Activated CD4-positive, alpha-beta T cell treated with anti-CD3 and anti-CD28 coated beads, Interleukin-2, amount 50 U/mL, for 16 hours (primary cell): ENCODE measurements around the gene PEPD.

Experiments
- DNase-seq: peaks from one replicate; pipeline ENCODE4 v3.0.0-alpha.2; 2020

The PEPD gene

DNA sequence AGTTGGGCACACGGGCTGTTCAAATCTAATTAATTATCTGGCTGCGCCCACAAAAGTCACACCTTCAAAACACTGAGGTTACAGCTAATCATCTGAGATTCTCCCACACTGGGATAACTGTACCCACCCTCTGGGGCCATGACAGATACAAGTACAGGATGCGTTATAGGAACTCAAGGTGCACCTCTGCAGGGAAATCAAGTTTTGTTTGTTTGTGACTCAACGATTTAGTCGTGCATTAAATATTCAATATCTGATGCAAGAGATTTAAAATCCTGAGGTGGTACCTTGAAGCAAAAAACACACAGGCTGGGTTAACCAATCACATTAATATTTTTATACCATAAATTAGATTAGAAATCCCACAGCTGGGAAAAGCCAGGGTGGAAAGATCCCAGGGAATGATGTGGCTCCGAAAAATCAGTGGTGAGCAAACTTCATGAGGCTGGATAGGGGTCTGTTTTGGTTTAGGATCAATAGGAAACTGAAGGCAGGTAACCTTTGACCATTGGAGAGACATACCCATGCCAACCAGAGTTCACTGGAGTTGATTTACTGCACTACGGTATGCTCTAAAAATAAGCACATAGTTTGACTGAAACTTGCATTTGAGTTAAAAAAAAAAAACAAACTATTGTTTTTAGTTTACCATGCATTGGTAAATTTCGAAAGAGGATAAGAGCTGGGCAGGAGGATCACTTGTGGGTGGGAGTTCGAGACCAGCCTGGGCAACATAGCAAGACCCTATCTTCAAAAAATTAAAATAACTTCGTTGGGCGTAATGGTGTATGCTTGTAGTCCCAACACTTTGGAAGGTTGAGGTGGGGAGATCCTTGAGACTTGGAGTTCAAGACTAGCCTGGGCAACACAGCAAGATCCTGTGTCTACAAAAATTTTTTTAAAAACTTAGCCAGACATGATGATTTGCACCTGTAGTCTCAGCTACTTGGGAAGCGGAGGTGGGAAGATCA, 172.0 kb downstream of the PEPD start:
- DNase-seq: no peak

GRCh38 chr19:33348301-33349010, 173.1 kb downstream of the PEPD start:
- DNase-seq: no peak

DNA sequence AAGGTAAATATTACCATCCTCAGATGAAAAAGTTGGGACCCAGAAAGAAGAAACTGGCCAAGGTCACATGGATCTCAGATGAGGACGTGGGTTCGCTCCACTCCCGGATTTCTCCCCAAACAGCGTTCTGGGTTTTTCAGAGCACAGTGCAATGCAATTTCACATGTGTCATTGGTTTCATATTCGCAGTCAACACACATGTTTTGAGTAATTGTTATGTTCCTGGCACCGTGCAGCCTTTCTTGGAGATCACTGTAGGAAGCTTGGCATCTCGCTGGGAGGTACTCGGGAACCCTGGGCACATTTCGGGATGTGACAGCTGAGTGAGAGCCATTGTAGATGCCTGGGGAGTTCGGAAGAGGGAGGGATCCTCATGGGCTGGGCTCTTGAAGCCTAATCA, 174.3 kb downstream of the PEPD start:
- no peak for DNase-seq

DNA sequence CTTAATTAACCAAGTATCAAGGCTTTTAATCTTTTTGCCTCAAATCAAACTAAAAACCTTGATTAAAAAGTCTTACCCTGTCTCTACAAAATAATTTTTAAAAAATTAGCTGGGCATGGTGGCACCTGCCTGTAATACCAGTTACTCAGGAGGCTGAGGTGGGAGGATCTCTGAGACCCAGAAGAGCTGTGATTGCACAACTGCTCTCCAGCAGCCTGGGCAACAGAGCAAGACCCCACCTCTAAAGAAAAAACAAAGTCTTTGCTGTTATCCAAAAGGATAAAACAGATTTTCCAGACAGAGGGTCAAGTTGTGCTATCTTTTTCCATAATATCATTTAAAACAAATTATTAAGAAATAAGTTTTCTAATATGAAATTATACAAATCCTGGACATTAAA, 174.9 kb downstream of the PEPD start:
- no peak for DNase-seq

DNA sequence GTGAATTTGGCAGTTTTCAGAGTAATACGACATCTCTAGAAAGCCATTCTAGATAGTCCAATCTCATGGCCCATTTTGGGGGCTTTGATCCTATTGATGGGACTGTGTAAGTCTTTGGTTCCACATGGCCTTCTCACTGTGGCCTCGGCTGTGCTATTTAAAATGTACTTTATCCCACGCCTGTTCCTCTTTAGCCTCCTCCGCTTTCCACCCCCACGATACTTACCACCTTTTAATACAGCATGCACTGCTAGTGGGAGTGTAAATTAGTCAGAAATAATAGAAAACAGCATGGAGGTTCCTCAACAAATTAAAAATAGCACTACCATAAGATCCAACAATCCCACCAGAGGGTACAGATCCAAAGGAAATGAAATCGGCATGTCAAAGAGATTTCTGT, 176.4 kb downstream of the PEPD start:
- no peak for DNase-seq

GRCh38 chr19:33344573-33344925, 177.0 kb downstream of the PEPD start:
- DNase-seq: no peak

DNA sequence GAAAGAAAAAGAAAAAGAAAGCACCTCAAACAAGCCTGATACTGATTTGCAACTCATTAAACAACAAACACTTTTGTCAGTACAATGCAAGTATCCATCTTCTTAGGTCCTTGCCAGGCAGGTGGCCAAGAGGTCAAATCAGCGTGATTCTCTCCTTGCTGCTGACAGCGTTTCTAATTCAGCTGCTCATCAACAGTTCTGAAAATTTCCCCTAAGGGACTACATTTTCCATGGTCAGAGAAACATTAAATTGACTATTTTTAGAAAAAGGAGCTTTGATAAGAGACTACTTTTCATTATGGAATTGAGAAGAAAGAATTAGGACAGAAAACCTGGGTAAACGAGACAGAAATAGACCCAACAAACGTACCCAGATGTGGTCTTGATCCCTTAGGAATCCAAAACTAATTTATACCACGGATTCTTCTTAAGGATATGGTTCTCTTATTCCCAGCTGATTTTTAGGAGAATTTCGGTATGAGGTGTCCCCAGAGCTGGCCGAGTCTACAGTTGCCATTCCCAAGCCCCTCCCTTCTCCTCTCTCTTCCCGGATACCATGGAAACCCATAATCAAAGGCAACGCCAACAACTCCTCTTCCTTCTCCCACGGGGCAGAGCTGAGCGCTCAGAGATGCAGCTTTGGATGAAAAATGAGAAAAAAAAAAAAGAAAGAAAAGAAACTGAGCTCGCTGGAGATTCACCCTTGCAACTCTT, 177.6 kb downstream of the PEPD start:
- DNase-seq: no peak

- DNase-seq: no peak
Measured at GRCh38 chr19:33343301-33343700, 178.3 kb downstream of the PEPD start.

DNA sequence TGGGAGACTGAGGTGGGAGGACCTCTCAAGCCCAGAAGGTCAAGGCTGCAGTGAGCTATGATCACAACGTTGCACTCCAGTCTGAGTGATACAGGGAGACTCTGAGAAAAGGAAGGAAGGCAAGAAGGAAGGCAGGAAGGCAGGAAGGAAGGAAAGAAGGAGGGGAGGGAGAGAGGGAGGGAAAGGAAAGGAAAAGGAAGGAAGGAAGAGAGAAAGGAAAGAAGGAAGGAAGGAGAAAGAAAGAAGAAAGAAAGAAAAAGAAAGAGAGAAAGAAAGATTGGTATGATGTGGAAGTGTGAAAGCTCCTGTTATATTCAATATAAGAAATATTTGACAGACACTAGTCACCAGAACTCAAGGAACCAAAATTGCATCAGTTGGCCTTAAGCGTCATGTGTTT, 180.6 kb downstream of the PEPD start:
- no peak for DNase-seq

- no peak for DNase-seq
Measured at GRCh38 chr19:33339016-33339984, 182.3 kb downstream of the PEPD start.
